A673 (cell line): ENCODE data around the gene RPL28.

Source experiments
- CTCF ChIP-seq: fragments of 300-800, 200-600 bp; sonication (generic); conservative IDR thresholded peaks from 2 replicates; pipeline ENCODE4 v1.5.1; 2017; ENCODE audit warnings: low read depth, mild to moderate bottlenecking, antibody characterized with exemption, low read length, moderate library complexity, mixed read lengths
- EZH2 ChIP-seq: fragments of 200-600 bp; sonication (generic); IDR thresholded peaks from 2 replicates; pipeline ENCODE4 v1.6.1; 2017; ENCODE audit warnings: borderline replicate concordance, low read depth, mild to moderate bottlenecking, mixed read lengths, antibody characterized with exemption, low read length; ENCODE audit not compliant: poor library complexity, severe bottlenecking

- no peak for TF ChIP-seq EZH2
- no peak for TF ChIP-seq CTCF
These were observed 19.8 kb upstream of the RPL28 start for GRCh38 chr19:55365964-55366363.
